SU-DHL-6 (cell line): ENCODE results near the gene CDYL2.

ENCODE experiments used
- CTCF ChIP-seq: fragments of 200-600 bp; sonication (generic); IDR thresholded peaks from one replicate; pipeline ENCODE4 v1.5.1; 2017; ENCODE audit warnings: antibody characterized with exemption, mild to moderate bottlenecking, low read length, moderate library complexity; ENCODE audit not compliant: insufficient read depth, poor library complexity, severe bottlenecking
- EZH2phosphoT487 ChIP-seq: fragments of 200-600 bp; sonication (generic), shearing (Covaris generic); conservative IDR thresholded peaks from 2 replicates; pipeline ENCODE4 v1.6.1; 2018; ENCODE audit warnings: mild to moderate bottlenecking, antibody characterized with exemption, low read length, moderate library complexity, mixed read lengths

- no peak for TF ChIP-seq CTCF
- no peak for TF ChIP-seq EZH2phosphoT487
These were observed 220.9 kb downstream of the CDYL2 start for GRCh38 chr16:80583466-80583865.
